Skin of body (tissue), 2 donors: Measurements from ENCODE around the gene SPRED3. TPM values are rescaled to one million over a fixed set of nuclear protein-coding genes. Genes with fewer than 3 reads are reported as not detected.
A peak's percentile ranks its signal among the peaks of the same experiment; 100 is the strongest.

Experiments
- DNase-seq: peaks from one replicate; lab custom pipeline; 2025; lab: John Stamatoyannopoulos, UW
- total RNA-seq: library from RNA; depleted of rRNA; stranded (reverse); fragments of >200 nt; gene quantifications from one replicate; pipeline ENCODE4 v1.2.3, GENCODE V29; 2014

Gene SPRED3
- total RNA-seq, 1 donor from 2014 or later = 0.99 TPM

GRCh38 chr19:38373907-38374331 is 14.6 kb upstream of the SPRED3 start:
- no peak for DNase-seq

DNA sequence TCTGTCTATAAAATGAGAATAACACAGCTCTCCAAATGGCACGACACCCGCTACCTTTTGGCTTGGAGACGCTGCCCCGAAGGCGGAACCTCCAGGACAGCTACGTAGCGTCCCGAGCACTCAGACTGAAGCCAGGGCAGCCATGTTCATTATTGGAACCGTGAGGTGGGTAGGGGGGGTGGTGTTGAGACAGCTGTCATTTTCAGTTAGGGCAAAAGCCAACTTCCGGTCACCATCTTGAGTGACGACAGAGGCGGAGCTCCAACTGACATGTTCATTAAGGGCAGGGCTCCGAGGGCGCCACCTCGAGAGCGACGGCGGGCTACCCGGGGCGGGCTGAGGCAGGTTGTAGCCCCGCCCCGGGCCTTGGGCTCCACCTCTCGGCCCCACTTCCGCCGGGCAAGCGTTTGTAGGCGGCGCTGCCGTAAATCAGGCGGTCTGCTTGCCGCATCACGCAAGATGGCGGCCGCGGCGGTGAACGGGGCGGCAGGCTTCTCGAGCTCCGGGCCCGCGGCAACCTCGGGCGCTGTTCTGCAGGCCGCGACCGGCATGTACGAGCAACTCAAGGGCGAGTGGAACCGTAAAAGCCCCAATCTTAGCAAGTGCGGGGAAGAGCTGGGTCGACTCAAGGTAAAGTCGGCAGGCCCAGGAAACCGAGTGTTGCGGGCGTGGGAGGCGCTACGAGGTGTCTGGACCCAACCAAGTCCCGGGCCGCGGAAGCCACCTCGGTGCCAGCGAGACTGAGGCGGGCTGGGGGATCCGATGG is 14.0 kb upstream of the SPRED3 start, which contains the start of gene PSMD8:
Gene PSMD8 (plus strand): TSS at position 240 of the 766 bp plus-strand sequence. CDS start 31 bp downstream, at position 271.
- DNase-seq = peak; percentile 99

GRCh38 chr19:38375098-38375493 is 13.4 kb upstream of the SPRED3 start:
- DNase-seq = no peak

GRCh38 chr19:38375748-38376147 is 12.7 kb upstream of the SPRED3 start:
- no peak for DNase-seq

GRCh38 chr19:38376576-38376975 is 11.9 kb upstream of the SPRED3 start:
- DNase-seq = no peak

DNA sequence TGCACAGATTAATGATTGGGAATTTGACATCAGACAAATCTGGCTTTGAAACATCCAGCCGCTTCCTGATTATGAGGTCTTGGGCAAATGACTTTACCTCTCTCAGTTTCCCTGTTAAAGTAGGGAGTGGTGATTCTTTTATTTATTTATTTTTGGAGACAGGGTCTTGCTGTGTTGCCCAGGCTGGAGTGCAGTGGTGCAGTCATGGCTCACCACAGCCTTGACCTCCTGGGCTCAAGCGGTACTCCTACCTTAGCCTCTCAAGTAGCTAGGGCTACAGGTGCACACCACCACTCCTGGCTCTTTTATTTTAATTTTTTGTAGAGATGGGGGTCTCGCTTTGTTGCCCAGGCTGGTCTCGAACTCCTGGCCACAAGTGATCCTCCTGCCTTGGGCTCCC is 11.4 kb upstream of the SPRED3 start:
- DNase-seq = no peak

DNA sequence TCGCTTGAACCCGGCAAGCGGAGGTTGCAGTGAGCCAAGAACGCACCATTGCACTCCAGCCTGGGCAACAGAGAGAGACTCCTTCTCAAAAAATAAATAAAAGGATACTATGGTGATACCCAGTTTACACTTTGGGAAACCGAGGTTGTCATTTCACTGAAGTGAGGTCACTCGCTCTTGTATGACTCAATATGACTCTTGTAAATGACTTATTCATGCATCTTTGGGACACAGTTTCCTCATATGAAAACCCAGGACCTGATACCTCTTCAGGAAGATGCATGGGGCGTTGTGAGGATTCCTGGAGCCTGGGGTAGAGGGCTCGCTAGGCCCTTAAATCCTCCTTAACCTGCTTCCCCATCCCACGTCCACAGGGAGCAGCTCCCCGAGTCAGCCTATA is 9.6 kb upstream of the SPRED3 start:
- no peak for DNase-seq

DNA sequence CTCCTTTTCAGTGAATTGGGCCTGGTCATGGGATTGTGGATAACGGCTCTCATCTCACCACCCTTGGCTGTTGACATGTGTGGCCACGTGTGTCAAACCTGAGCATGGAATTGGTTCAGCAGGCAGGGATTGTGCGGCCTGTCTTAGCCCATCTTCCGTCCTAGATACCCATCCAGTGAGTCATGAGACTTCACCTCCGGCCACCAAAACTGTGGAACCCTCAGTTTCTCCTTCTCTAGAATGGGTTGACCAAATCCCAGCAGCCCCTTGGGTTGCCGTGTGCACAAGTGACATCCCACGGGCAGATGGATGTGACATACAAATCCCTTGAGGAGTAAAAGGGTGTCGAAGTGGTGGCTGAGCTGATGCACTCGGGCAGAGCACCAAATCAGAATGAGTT is 7.4 kb upstream of the SPRED3 start:
- DNase-seq = no peak

DNA sequence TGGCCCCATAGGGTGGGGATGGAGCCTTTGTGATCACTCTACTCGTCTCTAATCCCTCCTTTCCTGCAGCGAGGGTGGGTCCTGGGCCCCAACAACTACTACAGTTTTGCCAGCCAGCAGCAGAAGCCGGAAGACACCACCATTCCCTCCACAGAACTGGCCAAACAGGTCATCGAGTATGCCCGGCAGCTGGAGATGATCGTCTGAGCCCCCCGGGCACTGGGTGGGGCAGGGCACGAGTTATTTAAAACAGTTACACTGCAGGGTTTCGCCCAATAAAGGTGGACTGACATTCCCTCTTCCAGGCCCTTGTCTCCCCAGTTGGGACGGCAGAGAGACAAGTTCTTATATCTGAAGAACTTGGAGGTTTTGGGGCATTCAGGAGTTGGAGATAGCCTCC is 5.3 kb upstream of the SPRED3 start:
- DNase-seq = no peak

- DNase-seq = no peak
These were observed 4.8 kb upstream of the SPRED3 start for GRCh38 chr19:38383743-38384142.

GRCh38 chr19:38384209-38385027 is 4.1 kb upstream of the SPRED3 start:
- no peak for DNase-seq

DNA sequence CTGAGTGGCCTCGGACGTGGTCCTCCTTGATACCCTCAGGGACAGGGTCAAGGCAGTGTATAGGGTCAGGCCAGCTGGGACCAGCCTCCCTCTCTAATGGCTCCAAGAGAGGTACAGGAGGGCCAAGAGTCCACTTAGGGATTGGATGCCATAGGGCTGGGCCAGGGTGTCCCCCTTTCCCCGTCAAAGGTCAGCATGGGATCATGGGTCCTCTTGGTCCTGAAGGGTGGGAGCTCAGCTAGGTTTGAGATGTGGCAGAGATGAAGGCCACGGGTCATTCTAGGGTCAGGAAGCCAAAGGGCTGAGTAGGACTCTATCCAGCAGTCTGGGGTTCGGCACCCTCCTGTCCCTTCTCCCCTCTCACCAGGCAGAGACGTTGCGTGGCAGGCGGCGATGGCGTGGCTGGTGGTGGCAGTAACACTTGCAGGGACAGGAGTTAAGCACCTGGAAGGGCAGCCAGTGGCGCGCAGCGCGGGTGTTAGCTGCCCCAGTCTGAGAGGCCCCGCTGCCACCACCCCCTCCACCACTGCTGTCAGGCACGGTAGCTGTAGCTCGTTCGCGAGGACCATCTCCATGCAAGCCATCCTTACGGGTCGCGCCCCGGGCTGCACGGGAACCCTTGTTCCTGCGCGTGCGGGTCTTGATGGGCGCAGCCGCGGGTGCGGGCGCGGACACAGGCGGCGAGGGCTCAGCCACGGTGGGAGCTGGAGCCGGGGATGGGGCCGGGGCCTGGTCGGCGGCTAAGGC is 3.3 kb upstream of the SPRED3 start:
- DNase-seq = no peak

GRCh38 chr19:38385804-38386257 is 2.7 kb upstream of the SPRED3 start:
- DNase-seq = no peak

GRCh38 chr19:38386300-38386970 is 2.1 kb upstream of the SPRED3 start:
- no peak for DNase-seq

- DNase-seq = no peak
These were observed 1.4 kb upstream of the SPRED3 start for GRCh38 chr19:38386971-38387549.

GRCh38 chr19:38387550-38388348 is 748 bp upstream of the SPRED3 start, which contains the start of gene GGN:
TSS of gene GGN (minus strand) at chr19:38388034. CDS start at chr19:38387261, 773 bp downstream.
- DNase-seq = no peak

GRCh38 chr19:38389101-38389925 is 816 bp downstream of the SPRED3 start:
- DNase-seq = no peak

- no peak for DNase-seq
These were observed 1.7 kb downstream of the SPRED3 start for GRCh38 chr19:38389957-38390924.
